Activated T-cell treated with anti-CD3 and anti-CD28 coated beads, Interleukin-2, amount 50 U/mL, for 24 hours (primary cell): Measurements from ENCODE around the gene METRN.

Experiments used
- DNase-seq: peaks from one replicate; pipeline ENCODE4 v3.0.0-alpha.2; 2020
- H3K27ac Mint-ChIP-seq: 2 replicates; pipeline ENCODE4 v1.8.0; 2020; ENCODE audit warnings: mild to moderate bottlenecking, mixed read lengths
- H3K27me3 Mint-ChIP-seq: 2 replicates; pipeline ENCODE4 v1.8.0; 2020; ENCODE audit warnings: mixed read lengths
- H3K36me3 Mint-ChIP-seq: 2 replicates; pipeline ENCODE4 v1.8.0; 2020; ENCODE audit warnings: low read depth, mixed read lengths
- H3K4me1 Mint-ChIP-seq: 2 replicates; pipeline ENCODE4 v1.8.0; 2020; ENCODE audit warnings: low read depth, mixed read lengths
- H3K4me3 Mint-ChIP-seq: 2 replicates; pipeline ENCODE4 v1.8.0; 2020; ENCODE audit warnings: mild to moderate bottlenecking, moderate library complexity, mixed read lengths
- H3K9me3 Mint-ChIP-seq: 2 replicates; pipeline ENCODE4 v1.8.0; 2020; ENCODE audit warnings: mixed read lengths

The METRN gene

GRCh38 chr16:694187-694862 lies 20.6 kb upstream of the METRN start:
- Mint-ChIP-seq H3K9me3 (no peaks in the 10 kb centered on the region), H3K27ac (no peak overlapping the region), H3K4me3 (peak overlapping the region; percentile 67), H3K27me3 (no peaks in the 10 kb centered on the region), H3K4me1 (peaks cover 29% of the 10 kb centered on the region), H3K36me3 (peaks cover 9% of the 10 kb centered on the region)
- no peak for DNase-seq

GRCh38 chr16:694863-695354 lies 20.0 kb upstream of the METRN start:
- H3K36me3 Mint-ChIP-seq: peaks cover 3% of the 10 kb centered on the region
- peaks cover 29% of the 10 kb centered on the region for H3K4me1 Mint-ChIP-seq
- H3K27me3 Mint-ChIP-seq: no peaks in the 10 kb centered on the region
- DNase-seq: no peak
- no peak overlapping the region for H3K27ac Mint-ChIP-seq
- H3K4me3 Mint-ChIP-seq: peak overlapping the region; percentile 46
- H3K9me3 Mint-ChIP-seq: no peaks in the 10 kb centered on the region

- DNase-seq: peak; percentile 84
Measured at GRCh38 chr16:695355-696089, 19.4 kb upstream of the METRN start.

GRCh38 chr16:698911-699671 lies 15.8 kb upstream of the METRN start:
- Mint-ChIP-seq H3K4me3 (no peak overlapping the region), H3K36me3 (no peaks in the 10 kb centered on the region), H3K27me3 (peaks cover 34% of the 10 kb centered on the region), H3K27ac (no peak overlapping the region), H3K9me3 (no peaks in the 10 kb centered on the region), H3K4me1 (peaks cover 27% of the 10 kb centered on the region)
- no peak for DNase-seq

More at GRCh38 chr16:695355-696089, 19.4 kb upstream of the METRN start:
- Mint-ChIP-seq H3K4me1 (peaks cover 31% of the 10 kb centered on the region), H3K27ac (peak overlapping the region; percentile 57), H3K4me3 (peak overlapping the region; percentile 69), H3K9me3 (no peaks in the 10 kb centered on the region), H3K36me3 (no peaks in the 10 kb centered on the region), H3K27me3 (peaks cover 3% of the 10 kb centered on the region)

GRCh38 chr16:700684-701584 lies 14.0 kb upstream of the METRN start:
- DNase-seq: peak; percentile 75
- H3K4me1 Mint-ChIP-seq: peaks cover 18% of the 10 kb centered on the region
- H3K27me3 Mint-ChIP-seq: peaks cover 42% of the 10 kb centered on the region
- no peak overlapping the region for H3K4me3 Mint-ChIP-seq
- H3K36me3 Mint-ChIP-seq: no peaks in the 10 kb centered on the region
- H3K9me3 Mint-ChIP-seq: no peaks in the 10 kb centered on the region
- H3K27ac Mint-ChIP-seq: no peak overlapping the region

GRCh38 chr16:702341-702740 lies 12.6 kb upstream of the METRN start:
- no peak overlapping the region for H3K27ac Mint-ChIP-seq
- peaks cover 54% of the 10 kb centered on the region for H3K27me3 Mint-ChIP-seq
- H3K4me1 Mint-ChIP-seq: peaks cover 15% of the 10 kb centered on the region
- no peak for DNase-seq
- no peak overlapping the region for H3K4me3 Mint-ChIP-seq
- H3K36me3 Mint-ChIP-seq: no peaks in the 10 kb centered on the region
- no peaks in the 10 kb centered on the region for H3K9me3 Mint-ChIP-seq

GRCh38 chr16:703406-703805 lies 11.5 kb upstream of the METRN start:
- H3K4me1 Mint-ChIP-seq: peaks cover 15% of the 10 kb centered on the region
- H3K27me3 Mint-ChIP-seq: peaks cover 63% of the 10 kb centered on the region
- DNase-seq: no peak
- no peaks in the 10 kb centered on the region for H3K9me3 Mint-ChIP-seq
- no peaks in the 10 kb centered on the region for H3K36me3 Mint-ChIP-seq
- no peak overlapping the region for H3K4me3 Mint-ChIP-seq
- H3K27ac Mint-ChIP-seq: no peak overlapping the region

- H3K4me3 Mint-ChIP-seq: no peak overlapping the region
Measured at GRCh38 chr16:704047-704446, 10.9 kb upstream of the METRN start.

GRCh38 chr16:704552-705380 lies 10.2 kb upstream of the METRN start:
- Mint-ChIP-seq H3K27ac (no peak overlapping the region), H3K4me1 (peaks cover 7% of the 10 kb centered on the region), H3K27me3 (peaks cover 76% of the 10 kb centered on the region), H3K9me3 (no peaks in the 10 kb centered on the region), H3K4me3 (no peak overlapping the region), H3K36me3 (no peaks in the 10 kb centered on the region)
- DNase-seq: no peak

More at GRCh38 chr16:704047-704446, 10.9 kb upstream of the METRN start:
- peaks cover 12% of the 10 kb centered on the region for H3K4me1 Mint-ChIP-seq
- H3K27ac Mint-ChIP-seq: no peak overlapping the region
- H3K27me3 Mint-ChIP-seq: peaks cover 69% of the 10 kb centered on the region
- H3K9me3 Mint-ChIP-seq: no peaks in the 10 kb centered on the region
- DNase-seq: no peak
- H3K36me3 Mint-ChIP-seq: no peaks in the 10 kb centered on the region

- no peak for DNase-seq
- Mint-ChIP-seq H3K36me3 (no peaks in the 10 kb centered on the region), H3K27ac (no peak within 1 kb of the TSS), H3K27me3 (peaks cover 82% of the 10 kb centered on the region), H3K4me3 (no peak within 1 kb of the TSS), H3K4me1 (peaks cover 4% of the 10 kb centered on the region), H3K9me3 (no peaks in the 10 kb centered on the region)
Measured at GRCh38 chr16:705431-706188, 9.3 kb upstream of the METRN start, which contains the start of gene FBXL16. TSS of gene FBXL16 (minus strand) at chr16:705801. CDS start at chr16:697405, 8,396 bp downstream.

GRCh38 chr16:706189-707061 lies 8.5 kb upstream of the METRN start:
- DNase-seq: no peak
- no peak overlapping the region for H3K4me3 Mint-ChIP-seq
- H3K9me3 Mint-ChIP-seq: no peaks in the 10 kb centered on the region
- H3K36me3 Mint-ChIP-seq: no peaks in the 10 kb centered on the region
- H3K27me3 Mint-ChIP-seq: peaks cover 83% of the 10 kb centered on the region
- H3K4me1 Mint-ChIP-seq: peaks cover 2% of the 10 kb centered on the region
- no peak overlapping the region for H3K27ac Mint-ChIP-seq

GRCh38 chr16:707062-707538 lies 7.8 kb upstream of the METRN start:
- Mint-ChIP-seq H3K4me1 (peaks cover 2% of the 10 kb centered on the region), H3K27ac (no peak overlapping the region), H3K4me3 (no peak overlapping the region), H3K9me3 (no peaks in the 10 kb centered on the region), H3K27me3 (peaks cover 77% of the 10 kb centered on the region), H3K36me3 (no peaks in the 10 kb centered on the region)
- DNase-seq: no peak
